HG02623 (cell line): ENCODE measurements around the gene MAGEA2B.
"Not testable (repeated sequence)": the region's sequence is repeated elsewhere in the genome, so short reads cannot be mapped to it uniquely, and the experiment has no call there.

Experiments used
- ATAC-seq: cut with Tn5 transposase; IDR thresholded peaks from one replicate; pipeline ENCODE4 v1.9.1; 2021; ENCODE audit warnings: moderate library complexity; ENCODE audit not compliant: unreplicated experiment

MAGEA2B gene

GRCh38 chrX:152713815-152714787, at the start of gene MAGEA2B:
Gene MAGEA2B (plus strand): TSS chrX:152714628. CDS start chrX:152717107, 2,479 bp downstream.
- ATAC-seq, result not testable (repeated sequence)

- no peak for ATAC-seq
These were observed 40.3 kb upstream of the MAGEA2B start for GRCh38 chrX:152674135-152674534.

- not testable (repeated sequence) for ATAC-seq
These were observed 39.8 kb upstream of the MAGEA2B start for GRCh38 chrX:152674652-152675051.

GRCh38 chrX:152681012-152681411, 33.4 kb upstream of the MAGEA2B start:
- not testable (repeated sequence) for ATAC-seq

- ATAC-seq, result not testable (repeated sequence)
These were observed 16.2 kb upstream of the MAGEA2B start, which contains the start of gene MAGEA3 for GRCh38 chrX:152697952-152698931. Gene MAGEA3 (plus strand): TSS chrX:152698794. CDS start chrX:152700833, 2,039 bp downstream.

- not testable (repeated sequence) for ATAC-seq
These were observed 14.0 kb upstream of the MAGEA2B start for GRCh38 chrX:152700390-152700789.

- not testable (repeated sequence) for ATAC-seq
These were observed 7.9 kb upstream of the MAGEA2B start for GRCh38 chrX:152706500-152706899.

- ATAC-seq, result not testable (repeated sequence)
These were observed 5.3 kb upstream of the MAGEA2B start, which contains the start of gene CSAG2 for GRCh38 chrX:152709173-152709572. Gene CSAG2 (minus strand): TSS chrX:152709273. CDS start chrX:152709112, 161 bp downstream.

GRCh38 chrX:152713195-152713594, 1.2 kb upstream of the MAGEA2B start:
- ATAC-seq, result not testable (repeated sequence)

- ATAC-seq, result no peak
These were observed 11.0 kb downstream of the MAGEA2B start for GRCh38 chrX:152725409-152725808.

- no peak for ATAC-seq
These were observed 19.0 kb downstream of the MAGEA2B start, which contains the start of the genes CSAG1 and MAGEA12 for GRCh38 chrX:152733261-152733975. Gene CSAG1 (minus strand): TSS chrX:152733721. CDS start chrX:152732460, 1,261 bp downstream. Gene MAGEA12 (plus strand): TSS chrX:152733757. CDS start chrX:152736162, 2,405 bp downstream.

- not testable (repeated sequence) for ATAC-seq
These were observed 19.9 kb downstream of the MAGEA2B start for GRCh38 chrX:152734143-152734858.

GRCh38 chrX:152735101-152735500, 20.7 kb downstream of the MAGEA2B start:
- no peak for ATAC-seq

GRCh38 chrX:152735860-152736511, 21.6 kb downstream of the MAGEA2B start:
- no peak for ATAC-seq

GRCh38 chrX:152736528-152736927, 22.1 kb downstream of the MAGEA2B start:
- not testable (repeated sequence) for ATAC-seq

GRCh38 chrX:152738560-152738959, 24.1 kb downstream of the MAGEA2B start:
- no peak for ATAC-seq

- ATAC-seq, result not testable (repeated sequence)
These were observed 39.5 kb downstream of the MAGEA2B start, which contains the start of gene MAGEA2 for GRCh38 chrX:152753686-152754650. Gene MAGEA2 (minus strand): TSS chrX:152753842. CDS start chrX:152751363, 2,479 bp downstream.
